ENCODE results near the gene FBLN2. TPM values are rescaled to one million over a fixed set of nuclear protein-coding genes. Genes with fewer than 3 reads are reported as not detected.

Gene FBLN2
- total RNA-seq, 2 experiments from 2014 or later, result not detected

DNA sequence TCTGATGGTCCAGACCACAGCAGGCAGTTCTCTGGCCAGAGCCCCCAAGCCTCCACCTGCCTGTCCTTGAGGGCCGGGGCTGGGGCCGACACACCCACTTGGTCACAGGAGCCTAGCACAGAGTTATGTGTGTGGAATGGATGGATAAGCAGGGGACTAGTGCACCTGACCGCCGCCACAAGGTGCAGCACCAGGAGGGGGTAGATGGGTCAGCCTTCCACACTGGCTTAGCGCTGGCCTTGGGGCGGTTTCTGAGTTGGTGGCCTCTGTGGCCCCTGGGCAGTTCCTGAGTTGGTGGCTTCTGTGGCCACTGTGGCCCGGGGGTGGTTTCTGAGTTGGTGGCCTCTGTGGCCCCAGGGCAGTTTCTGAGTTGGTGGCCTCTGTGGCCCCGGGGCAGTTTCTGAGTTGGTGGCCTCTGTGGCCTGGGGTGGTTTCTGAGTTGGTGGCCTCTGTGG, 75.8 kb downstream of the FBLN2 start:
- Mint-ChIP-seq H3K4me3 (no peak overlapping the region), H3K27ac (no peak overlapping the region), H3K9me3 (no peaks in the 10 kb centered on the region), H3K4me1 (no peaks in the 10 kb centered on the region), H3K27me3 (no peaks in the 10 kb centered on the region), H3K36me3 (ENCODE audit: low read depth) (no peaks in the 10 kb centered on the region)
- DNase-seq, result no peak
- ChIA-PET POLR2A (no interaction called here), CTCF (no interaction called here)

DNA sequence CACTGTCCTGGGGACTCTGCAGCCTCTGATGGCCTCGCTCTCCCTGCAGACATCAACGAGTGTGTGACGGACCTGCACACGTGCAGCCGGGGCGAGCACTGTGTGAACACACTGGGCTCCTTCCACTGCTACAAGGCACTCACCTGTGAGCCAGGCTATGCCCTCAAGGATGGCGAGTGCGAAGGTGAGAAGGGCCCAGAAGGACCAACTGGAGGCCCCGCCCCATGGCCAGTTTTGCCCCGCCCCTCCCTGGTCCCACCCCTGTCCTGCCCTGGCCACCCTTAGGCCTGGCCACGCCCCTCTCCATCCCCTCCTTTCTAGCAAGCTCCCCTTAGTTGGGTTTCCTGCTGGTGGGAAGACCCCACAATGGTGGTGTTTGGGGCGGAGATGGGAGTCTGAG, 77.5 kb downstream of the FBLN2 start:
- CTCF ChIA-PET, result interaction anchor here (0.6 kb wide), 1 partner anchor 101 kb away, joined by 6 read pairs; no protein-coding TSS in a partner anchor
- no peaks in the 10 kb centered on the region for H3K27me3 Mint-ChIP-seq
- no peak overlapping the region for H3K27ac Mint-ChIP-seq
- H3K9me3 Mint-ChIP-seq, result no peaks in the 10 kb centered on the region
- no peaks in the 10 kb centered on the region for H3K4me1 Mint-ChIP-seq
- POLR2A ChIA-PET, result no interaction called here
- H3K4me3 Mint-ChIP-seq, result no peak overlapping the region
- no peaks in the 10 kb centered on the region for H3K36me3 Mint-ChIP-seq (ENCODE audit: low read depth)
- DNase-seq, result no peak

DNA sequence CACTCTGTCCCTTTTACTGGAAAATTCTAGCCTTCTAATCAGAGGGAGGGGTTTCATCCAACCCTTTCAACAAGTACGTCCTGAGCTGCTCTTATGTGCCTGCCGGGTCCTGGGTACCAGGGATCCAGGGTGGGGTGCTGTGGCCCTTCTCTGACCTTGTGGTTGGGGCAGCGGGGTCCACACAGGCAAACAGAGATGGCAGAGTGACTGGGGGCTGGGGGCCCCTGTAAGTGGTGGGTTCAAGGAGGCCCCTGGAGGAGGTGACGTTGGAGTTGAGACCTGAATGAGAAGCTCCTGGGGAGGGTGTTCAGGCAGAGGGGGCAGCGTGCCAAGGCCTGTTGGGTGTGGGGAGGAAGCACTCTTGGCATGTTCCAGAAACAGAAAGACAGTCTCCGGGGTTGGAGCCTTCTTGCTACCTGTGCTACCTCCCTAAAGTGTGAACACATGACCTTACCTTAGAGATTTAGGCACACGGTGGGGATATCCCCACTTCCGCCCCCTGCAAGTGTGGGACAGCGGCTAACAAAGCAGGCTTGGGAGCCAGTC, 78.1 kb downstream of the FBLN2 start:
- no peak for DNase-seq
- ChIA-PET CTCF (no interaction called here), POLR2A (no interaction called here)
- Mint-ChIP-seq H3K27me3 (no peaks in the 10 kb centered on the region), H3K4me1 (no peaks in the 10 kb centered on the region), H3K9me3 (no peaks in the 10 kb centered on the region), H3K4me3 (no peak overlapping the region), H3K36me3 (ENCODE audit: low read depth) (no peaks in the 10 kb centered on the region), H3K27ac (no peak overlapping the region)

DNA sequence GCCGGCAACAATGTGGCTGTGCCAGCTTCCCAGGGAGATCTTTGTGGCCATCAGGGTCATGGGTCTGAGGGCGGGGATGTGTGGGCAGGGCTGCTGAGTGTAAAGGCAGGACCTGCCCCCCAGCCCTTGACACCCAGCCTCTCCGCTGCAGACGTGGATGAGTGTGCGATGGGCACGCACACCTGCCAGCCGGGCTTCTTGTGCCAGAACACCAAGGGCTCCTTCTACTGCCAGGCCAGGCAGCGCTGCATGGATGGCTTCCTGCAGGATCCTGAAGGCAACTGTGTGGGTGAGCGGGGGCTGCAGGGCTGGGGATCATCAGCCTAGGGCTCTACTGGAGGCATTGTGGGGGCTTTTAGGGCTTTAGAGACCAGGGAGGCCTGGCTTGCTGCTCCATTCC, 78.8 kb downstream of the FBLN2 start:
- DNase-seq, result no peak
- Mint-ChIP-seq H3K4me1 (no peaks in the 10 kb centered on the region), H3K36me3 (ENCODE audit: low read depth) (no peaks in the 10 kb centered on the region), H3K27ac (no peak overlapping the region), H3K27me3 (no peaks in the 10 kb centered on the region), H3K9me3 (no peaks in the 10 kb centered on the region), H3K4me3 (no peak overlapping the region)
- ChIA-PET CTCF (no interaction called here), POLR2A (no interaction called here)

DNA sequence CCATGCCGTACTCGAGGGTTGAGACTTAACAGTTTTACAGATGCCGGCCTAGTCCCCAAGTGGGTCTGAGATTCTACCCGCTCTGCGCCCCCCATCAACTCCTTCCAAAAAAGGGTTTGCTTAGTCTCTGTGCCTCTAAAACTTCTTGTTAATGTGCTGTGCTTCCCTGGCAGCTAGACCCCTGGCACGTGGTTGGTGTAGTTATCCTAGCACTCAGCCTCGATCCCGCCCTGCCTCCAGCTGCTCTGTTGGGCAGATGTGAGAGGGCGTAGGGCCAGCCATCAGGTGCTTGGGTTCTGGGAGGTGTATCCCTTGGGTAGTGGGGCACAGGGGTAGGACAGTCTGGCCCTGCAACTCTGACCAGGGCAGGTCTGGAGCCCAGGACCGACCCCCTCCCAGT, 79.5 kb downstream of the FBLN2 start:
- POLR2A ChIA-PET, result no interaction called here
- H3K4me1 Mint-ChIP-seq, result no peaks in the 10 kb centered on the region
- no peak for DNase-seq
- no peaks in the 10 kb centered on the region for H3K9me3 Mint-ChIP-seq
- H3K36me3 Mint-ChIP-seq (ENCODE audit: low read depth), result no peaks in the 10 kb centered on the region
- no peaks in the 10 kb centered on the region for H3K27me3 Mint-ChIP-seq
- H3K27ac Mint-ChIP-seq, result no peak overlapping the region
- CTCF ChIA-PET, result interaction anchor here (0.6 kb wide), 1 partner anchor 23 kb away, joined by 3 read pairs; no protein-coding TSS in a partner anchor
- H3K4me3 Mint-ChIP-seq, result no peak overlapping the region

DNA sequence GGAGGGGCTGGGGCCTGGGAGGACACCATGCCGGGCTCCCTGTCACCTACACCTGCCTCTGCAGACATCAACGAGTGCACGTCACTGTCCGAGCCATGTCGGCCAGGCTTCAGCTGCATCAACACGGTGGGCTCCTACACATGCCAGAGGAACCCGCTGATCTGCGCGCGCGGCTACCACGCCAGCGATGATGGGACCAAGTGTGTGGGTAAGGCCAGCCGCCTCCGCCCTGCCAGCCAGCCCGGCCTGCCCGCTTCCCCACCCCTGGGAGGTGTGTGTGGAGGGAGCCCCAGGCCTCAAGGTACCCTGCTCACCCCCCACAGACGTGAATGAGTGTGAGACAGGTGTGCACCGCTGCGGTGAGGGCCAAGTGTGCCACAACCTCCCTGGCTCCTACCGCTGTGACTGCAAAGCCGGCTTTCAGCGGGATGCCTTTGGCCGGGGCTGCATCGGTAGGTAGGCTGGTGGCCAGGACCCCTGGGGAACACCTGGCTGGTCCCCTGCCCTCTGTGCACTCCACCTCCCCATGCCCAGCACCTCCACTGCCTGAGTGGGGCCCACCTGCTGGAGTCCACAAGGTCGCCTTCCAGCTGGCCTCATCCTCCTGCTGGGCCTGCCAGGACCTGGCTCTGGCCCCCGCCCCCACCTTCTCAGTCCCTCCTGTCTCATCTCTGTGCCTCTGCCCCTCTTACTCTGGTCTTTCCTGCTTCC, 80.1 kb downstream of the FBLN2 start:
- no peaks in the 10 kb centered on the region for H3K27me3 Mint-ChIP-seq
- no peak overlapping the region for H3K27ac Mint-ChIP-seq

DNA sequence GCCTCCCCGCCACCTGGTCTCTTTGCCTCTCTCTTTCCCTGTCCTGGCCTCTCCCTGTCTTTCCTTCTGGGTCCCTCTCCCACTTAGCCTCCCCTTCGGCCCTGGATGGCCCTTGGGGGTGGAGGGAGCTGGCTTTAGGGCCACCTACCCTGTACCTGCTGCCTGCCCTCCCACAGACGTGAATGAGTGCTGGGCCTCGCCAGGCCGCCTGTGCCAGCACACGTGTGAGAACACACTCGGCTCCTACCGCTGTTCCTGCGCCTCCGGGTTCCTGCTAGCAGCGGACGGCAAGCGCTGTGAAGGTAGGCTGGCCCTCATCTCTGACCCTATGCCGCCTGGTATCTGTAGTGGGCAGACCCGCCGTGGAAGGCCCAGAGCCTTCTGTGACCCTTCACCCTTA, 80.7 kb downstream of the FBLN2 start:
- no peak for DNase-seq
- Mint-ChIP-seq H3K4me3 (no peak overlapping the region), H3K36me3 (ENCODE audit: low read depth) (no peaks in the 10 kb centered on the region), H3K27ac (no peak overlapping the region), H3K27me3 (no peaks in the 10 kb centered on the region), H3K4me1 (no peaks in the 10 kb centered on the region), H3K9me3 (no peaks in the 10 kb centered on the region)
- ChIA-PET CTCF (no interaction called here), POLR2A (no interaction called here)

More for the DNA sequence above, 80.1 kb downstream of the FBLN2 start:
- no peak overlapping the region for H3K4me3 Mint-ChIP-seq
- H3K36me3 Mint-ChIP-seq (ENCODE audit: low read depth), result no peaks in the 10 kb centered on the region
- ChIA-PET CTCF (no interaction called here), POLR2A (no interaction called here)
- no peaks in the 10 kb centered on the region for H3K4me1 Mint-ChIP-seq
- no peak for DNase-seq
- no peaks in the 10 kb centered on the region for H3K9me3 Mint-ChIP-seq

DNA sequence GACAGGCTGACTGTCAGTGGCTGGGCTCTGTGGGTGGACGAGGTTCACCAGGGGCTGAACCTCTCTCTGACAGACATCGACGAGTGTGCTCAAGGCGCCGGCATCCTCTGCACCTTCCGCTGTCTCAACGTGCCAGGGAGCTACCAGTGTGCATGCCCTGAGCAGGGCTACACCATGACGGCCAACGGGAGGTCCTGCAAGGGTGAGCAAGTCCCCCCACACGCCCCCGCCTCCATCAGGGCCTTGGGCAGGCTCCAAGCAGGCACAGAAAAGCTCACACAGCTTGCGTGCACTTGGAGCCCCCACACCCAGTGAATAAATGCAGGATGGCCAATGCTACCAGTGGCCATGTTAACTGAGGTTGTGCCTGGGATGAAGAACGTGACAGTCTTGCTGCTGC, 82.3 kb downstream of the FBLN2 start:
- H3K9me3 Mint-ChIP-seq, result no peaks in the 10 kb centered on the region
- ChIA-PET CTCF (no interaction called here), POLR2A (no interaction called here)
- no peak overlapping the region for H3K27ac Mint-ChIP-seq
- no peaks in the 10 kb centered on the region for H3K36me3 Mint-ChIP-seq (ENCODE audit: low read depth)
- H3K27me3 Mint-ChIP-seq, result no peaks in the 10 kb centered on the region
- DNase-seq, result no peak
- H3K4me3 Mint-ChIP-seq, result no peak overlapping the region
- no peaks in the 10 kb centered on the region for H3K4me1 Mint-ChIP-seq

DNA sequence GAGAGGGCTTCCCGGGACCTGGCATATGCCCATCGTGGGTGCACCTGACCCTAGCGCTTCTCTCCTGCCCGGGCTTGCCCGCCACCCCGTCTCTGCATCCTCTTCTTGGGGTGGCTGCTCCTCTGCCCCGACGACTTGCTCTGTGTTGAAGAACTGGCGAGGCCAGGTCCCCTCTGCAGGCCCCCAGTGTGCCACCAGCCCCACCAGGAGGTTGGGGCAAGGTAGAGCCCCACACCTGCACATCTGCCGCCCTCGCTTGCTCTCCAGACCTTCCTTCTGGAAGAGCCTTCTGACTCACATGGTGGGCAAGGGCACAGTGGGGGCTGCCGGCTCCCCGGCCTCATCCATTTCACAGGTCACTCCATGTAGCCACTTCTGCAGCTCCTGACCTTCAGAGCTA, 84.3 kb downstream of the FBLN2 start:
- no peak overlapping the region for H3K27ac Mint-ChIP-seq
- POLR2A ChIA-PET, result interaction anchor here (1.2 kb wide), 1 partner anchor 24 kb away, joined by 3 read pairs; no protein-coding TSS in a partner anchor
- no peaks in the 10 kb centered on the region for H3K9me3 Mint-ChIP-seq
- DNase-seq, result no peak
- CTCF ChIA-PET, result no interaction called here
- no peaks in the 10 kb centered on the region for H3K27me3 Mint-ChIP-seq
- no peak overlapping the region for H3K4me3 Mint-ChIP-seq
- H3K4me1 Mint-ChIP-seq, result no peaks in the 10 kb centered on the region
- H3K36me3 Mint-ChIP-seq (ENCODE audit: low read depth), result no peaks in the 10 kb centered on the region

DNA sequence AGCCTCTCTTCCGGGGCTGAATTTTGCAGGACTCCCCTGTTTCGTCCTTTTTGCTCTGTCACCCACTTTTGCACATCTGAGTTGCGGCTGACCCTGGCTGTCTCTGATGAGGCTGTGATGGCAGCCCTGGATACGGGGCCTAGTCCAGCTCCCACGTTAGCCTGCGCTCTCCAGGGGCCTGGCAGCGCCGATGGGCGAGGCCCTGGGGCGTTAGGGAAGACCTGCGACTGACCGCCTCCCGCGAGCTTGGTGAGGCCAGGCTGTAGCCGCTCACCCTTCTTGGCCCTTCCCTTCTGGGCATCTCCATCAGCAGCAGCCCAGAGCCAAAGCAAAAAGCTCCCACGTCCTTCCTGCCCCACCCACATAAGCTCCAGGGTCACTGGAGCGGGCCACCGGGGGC, 85.2 kb downstream of the FBLN2 start:
- POLR2A ChIA-PET, result no interaction called here
- Mint-ChIP-seq H3K9me3 (no peaks in the 10 kb centered on the region), H3K27me3 (no peaks in the 10 kb centered on the region), H3K4me3 (no peak overlapping the region), H3K4me1 (no peaks in the 10 kb centered on the region), H3K27ac (no peak overlapping the region), H3K36me3 (ENCODE audit: low read depth) (no peaks in the 10 kb centered on the region)
- CTCF ChIA-PET, result no interaction called here
- no peak for DNase-seq

DNA sequence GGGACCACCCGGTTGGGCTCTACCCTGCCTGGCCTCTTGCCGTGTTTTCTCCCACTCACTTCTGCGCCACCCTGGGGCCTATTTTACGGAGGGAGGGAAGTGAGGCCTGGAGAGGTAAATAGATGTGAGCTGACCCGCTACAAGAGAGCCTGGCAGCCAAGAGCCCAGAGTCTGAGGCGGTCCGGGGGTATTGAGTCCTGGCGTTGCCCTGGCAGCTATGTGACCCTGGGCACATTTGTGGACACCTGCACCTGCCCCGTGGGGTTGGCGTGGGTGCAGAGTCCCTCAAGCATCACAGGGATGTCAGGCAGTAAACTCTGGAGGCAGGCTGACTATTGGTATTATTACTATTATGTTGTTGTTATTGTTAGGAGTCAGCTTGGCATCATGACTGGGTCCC, 85.7 kb downstream of the FBLN2 start:
- Mint-ChIP-seq H3K36me3 (ENCODE audit: low read depth) (no peaks in the 10 kb centered on the region), H3K4me3 (no peak overlapping the region), H3K27me3 (no peaks in the 10 kb centered on the region), H3K9me3 (no peaks in the 10 kb centered on the region), H3K27ac (no peak overlapping the region), H3K4me1 (no peaks in the 10 kb centered on the region)
- ChIA-PET POLR2A (no interaction called here), CTCF (no interaction called here)
- DNase-seq, result no peak

DNA sequence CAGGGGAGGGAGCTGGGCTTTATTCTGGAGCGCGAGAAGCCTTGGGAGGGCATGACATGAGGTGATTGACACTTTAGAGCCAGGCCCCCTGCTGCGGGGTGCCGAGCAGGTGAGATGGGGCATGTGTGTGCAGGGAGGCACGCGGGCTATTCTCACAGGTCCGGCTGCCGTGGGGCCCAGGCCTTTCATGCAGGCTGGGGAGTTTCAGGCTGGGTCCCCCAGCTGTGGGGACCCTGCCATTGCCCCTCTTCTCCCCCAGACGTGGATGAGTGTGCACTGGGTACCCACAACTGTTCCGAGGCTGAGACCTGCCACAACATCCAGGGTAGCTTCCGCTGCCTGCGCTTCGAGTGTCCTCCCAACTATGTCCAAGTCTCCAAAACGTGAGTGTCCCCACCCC, 87.3 kb downstream of the FBLN2 start:
- Mint-ChIP-seq H3K4me1 (no peaks in the 10 kb centered on the region), H3K27ac (no peak overlapping the region), H3K27me3 (no peaks in the 10 kb centered on the region), H3K36me3 (ENCODE audit: low read depth) (no peaks in the 10 kb centered on the region), H3K4me3 (no peak overlapping the region), H3K9me3 (no peaks in the 10 kb centered on the region)
- no peak for DNase-seq
- ChIA-PET POLR2A (no interaction called here), CTCF (interaction anchor here (1.6 kb wide), 1 partner anchor 12 kb away, joined by 4 read pairs; no protein-coding TSS in a partner anchor)

DNA sequence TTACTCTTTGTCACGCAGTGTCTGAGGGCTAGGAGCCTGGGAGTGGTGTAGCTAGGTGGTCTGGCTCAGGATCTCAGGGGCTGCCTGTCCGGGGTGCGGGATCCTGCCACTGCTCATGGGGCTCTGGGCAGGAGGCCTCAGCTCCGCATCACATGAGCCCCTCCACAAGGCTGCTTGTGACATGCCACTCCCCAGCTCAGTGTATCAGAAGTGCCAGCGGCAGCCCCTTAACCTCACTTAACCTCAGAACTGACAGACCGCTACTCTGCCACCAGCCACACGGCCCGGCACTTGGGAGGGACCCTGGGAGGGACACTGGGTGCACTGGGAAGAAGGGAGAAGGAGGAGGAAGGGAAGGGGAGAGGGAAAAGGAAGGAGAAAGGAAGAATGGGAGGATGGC, 87.9 kb downstream of the FBLN2 start:
- H3K27ac Mint-ChIP-seq, result no peak overlapping the region
- no peak for DNase-seq
- H3K36me3 Mint-ChIP-seq (ENCODE audit: low read depth), result no peaks in the 10 kb centered on the region
- ChIA-PET CTCF (interaction anchor here (1.6 kb wide), 1 partner anchor 11 kb away, joined by 4 read pairs; no protein-coding TSS in a partner anchor), POLR2A (no interaction called here)
- no peak overlapping the region for H3K4me3 Mint-ChIP-seq
- no peaks in the 10 kb centered on the region for H3K9me3 Mint-ChIP-seq
- H3K27me3 Mint-ChIP-seq, result no peaks in the 10 kb centered on the region
- no peaks in the 10 kb centered on the region for H3K4me1 Mint-ChIP-seq

DNA sequence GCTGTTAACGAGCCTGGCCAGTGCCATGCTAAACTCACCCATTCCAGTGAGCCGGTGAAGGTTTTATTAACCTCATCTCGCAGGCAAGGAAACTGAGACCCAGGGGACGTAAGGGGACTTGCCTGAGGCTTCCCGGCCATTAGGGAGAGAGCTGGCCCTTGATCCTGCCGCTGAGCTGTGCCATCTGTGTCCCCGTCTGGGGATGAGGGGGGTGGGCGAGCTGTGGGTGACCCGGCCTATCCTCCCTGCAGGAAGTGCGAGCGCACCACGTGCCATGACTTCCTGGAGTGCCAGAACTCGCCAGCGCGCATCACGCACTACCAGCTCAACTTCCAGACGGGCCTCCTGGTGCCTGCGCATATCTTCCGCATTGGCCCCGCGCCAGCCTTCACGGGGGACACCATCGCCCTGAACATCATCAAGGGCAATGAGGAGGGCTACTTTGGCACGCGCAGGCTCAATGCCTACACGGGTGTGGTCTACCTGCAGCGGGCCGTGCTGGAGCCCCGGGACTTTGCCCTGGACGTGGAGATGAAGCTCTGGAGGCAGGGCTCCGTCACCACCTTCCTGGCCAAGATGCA, 88.5 kb downstream of the FBLN2 start:
- Mint-ChIP-seq H3K4me1 (no peaks in the 10 kb centered on the region), H3K27me3 (no peaks in the 10 kb centered on the region), H3K36me3 (ENCODE audit: low read depth) (no peaks in the 10 kb centered on the region), H3K9me3 (no peaks in the 10 kb centered on the region), H3K4me3 (no peak overlapping the region), H3K27ac (no peak overlapping the region)
- ChIA-PET POLR2A (no interaction called here), CTCF (no interaction called here)
- no peak for DNase-seq
